Measurements from ENCODE around the gene VCP. TPM values are rescaled to one million over a fixed set of nuclear protein-coding genes. Genes with fewer than 3 reads are reported as not detected.

Gene VCP
- total RNA-seq, 4 donors from 2014 or later = 160 to 254 (median 186) TPM

DNA sequence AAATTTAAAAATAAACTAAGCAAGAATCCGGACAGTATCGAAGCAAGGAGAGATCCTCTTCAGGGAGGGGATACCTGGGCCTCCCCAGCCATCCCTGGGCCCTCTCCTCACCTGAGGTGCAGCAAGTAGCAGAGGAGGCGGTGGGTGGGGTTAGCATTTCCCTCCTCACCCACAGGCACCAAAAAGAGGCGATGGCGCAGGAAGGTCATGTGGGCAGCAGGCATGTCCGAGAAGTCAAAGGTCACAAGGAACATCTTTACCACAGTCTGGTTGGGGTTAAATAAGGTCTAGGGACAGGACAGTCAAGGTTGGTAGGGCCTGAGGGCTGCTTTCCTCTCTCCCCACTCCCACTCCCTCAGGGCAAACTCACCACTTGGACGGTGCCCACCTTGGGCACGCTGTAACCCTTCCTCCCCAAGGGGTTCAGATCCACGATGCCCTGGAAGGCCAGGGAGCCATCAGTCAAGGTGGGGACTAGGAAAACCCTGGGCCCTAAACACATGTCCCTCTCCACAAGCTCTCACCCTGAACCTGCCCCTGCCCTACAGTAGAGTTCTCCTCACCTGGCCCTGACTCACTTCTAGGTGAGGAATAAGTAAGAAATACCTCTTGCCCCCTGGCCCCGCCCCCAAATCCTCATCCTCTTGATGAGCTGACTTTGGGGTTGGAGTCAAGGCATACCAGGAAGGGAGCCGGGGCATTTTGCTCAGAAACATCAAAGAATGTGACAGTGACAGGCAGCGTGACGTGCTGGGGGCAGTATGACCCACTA lies 33.3 kb upstream of the VCP start:
- TF ChIP-seq POLR2A (IDR thresholded peaks at IDR 0.05) = no peak
- TF ChIP-seq, protein P1, sequence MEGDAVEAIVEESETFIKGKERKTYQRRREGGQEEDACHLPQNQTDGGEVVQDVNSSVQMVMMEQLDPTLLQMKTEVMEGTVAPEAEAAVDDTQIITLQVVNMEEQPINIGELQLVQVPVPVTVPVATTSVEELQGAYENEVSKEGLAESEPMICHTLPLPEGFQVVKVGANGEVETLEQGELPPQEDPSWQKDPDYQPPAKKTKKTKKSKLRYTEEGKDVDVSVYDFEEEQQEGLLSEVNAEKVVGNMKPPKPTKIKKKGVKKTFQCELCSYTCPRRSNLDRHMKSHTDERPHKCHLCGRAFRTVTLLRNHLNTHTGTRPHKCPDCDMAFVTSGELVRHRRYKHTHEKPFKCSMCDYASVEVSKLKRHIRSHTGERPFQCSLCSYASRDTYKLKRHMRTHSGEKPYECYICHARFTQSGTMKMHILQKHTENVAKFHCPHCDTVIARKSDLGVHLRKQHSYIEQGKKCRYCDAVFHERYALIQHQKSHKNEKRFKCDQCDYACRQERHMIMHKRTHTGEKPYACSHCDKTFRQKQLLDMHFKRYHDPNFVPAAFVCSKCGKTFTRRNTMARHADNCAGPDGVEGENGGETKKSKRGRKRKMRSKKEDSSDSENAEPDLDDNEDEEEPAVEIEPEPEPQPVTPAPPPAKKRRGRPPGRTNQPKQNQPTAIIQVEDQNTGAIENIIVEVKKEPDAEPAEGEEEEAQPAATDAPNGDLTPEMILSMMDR (IDR thresholded peaks at IDR 0.05) = no peak
- Histone ChIP-seq H3K4me1 (peaks cover 20 to 46% (median 31%) of the 10 kb centered on the region in 3 donors), H3K36me3 (peaks cover 22 to 61% (median 33%) of the 10 kb centered on the region in 3 donors), H3K4me3 (no peak overlapping the region), H3K27ac (no peak overlapping the region), H3K27me3 (no peaks in the 10 kb centered on the region), H3K9me3 (no peaks in the 10 kb centered on the region)
- intact Hi-C loops (cut with DNase I) = no loop called here
- WGBS, 2 donors = 89 to 92% methylated on average over 11 to 12 of the region's 13 CpGs
- DNase-seq = no peak

DNA sequence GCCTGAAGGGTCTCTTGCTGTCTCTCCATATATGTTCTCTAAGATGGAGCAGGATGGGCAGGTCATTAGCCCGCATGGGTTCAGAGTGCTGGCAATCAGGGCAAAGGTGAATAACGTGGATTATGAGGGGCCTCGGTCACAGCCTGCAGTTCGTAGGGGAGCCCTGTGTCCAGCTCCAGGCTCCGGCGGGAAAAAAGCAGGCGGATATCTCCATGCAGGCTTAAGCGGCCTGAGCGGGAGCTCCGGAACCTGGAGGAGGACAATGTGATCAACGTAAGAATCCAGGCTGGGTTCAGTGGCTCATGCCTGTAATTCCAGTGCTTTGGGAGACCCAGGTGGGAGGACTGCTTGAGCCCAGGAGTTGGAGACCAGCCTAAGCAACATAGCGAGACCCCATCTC lies 32.7 kb upstream of the VCP start:
- peaks cover 14 to 39% (median 25%) of the 10 kb centered on the region in 3 donors for H3K4me1 ChIP-seq
- H3K27ac ChIP-seq = no peak overlapping the region
- no peaks in the 10 kb centered on the region for H3K27me3 ChIP-seq
- no peak overlapping the region for H3K4me3 ChIP-seq
- intact Hi-C loops (cut with DNase I) = no loop called here
- DNase-seq = no peak
- peaks cover 22 to 67% (median 39%) of the 10 kb centered on the region in 3 donors for H3K36me3 ChIP-seq
- 88 to 89% methylated on average over 6 to 12 of the region's 12 CpGs for WGBS, 2 donors
- H3K9me3 ChIP-seq = no peaks in the 10 kb centered on the region
- TF ChIP-seq, protein P1 (IDR thresholded peaks at IDR 0.05) = no peak

DNA sequence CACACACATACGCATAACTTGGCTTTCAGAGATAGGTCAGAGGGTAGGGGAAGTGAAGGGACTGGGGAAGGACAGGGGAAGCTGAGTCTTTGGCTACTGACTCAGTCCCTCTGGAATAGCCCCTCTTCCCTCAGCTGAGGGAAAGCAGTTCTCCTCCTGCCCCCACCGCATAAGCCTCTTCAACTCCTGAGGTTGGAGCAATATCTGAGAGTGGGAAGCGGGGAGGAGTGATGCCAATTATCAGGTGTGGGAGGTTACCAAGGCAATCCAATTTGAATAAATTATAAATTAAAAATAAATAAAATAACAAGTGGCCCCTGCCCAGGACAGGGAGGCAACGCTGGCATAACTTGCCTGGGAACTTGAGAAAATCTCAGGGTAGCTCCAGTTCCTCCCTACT lies 32.2 kb upstream of the VCP start:
- peaks cover 10 to 34% (median 21%) of the 10 kb centered on the region in 3 donors for H3K4me1 ChIP-seq
- no peaks in the 10 kb centered on the region for H3K27me3 ChIP-seq
- H3K36me3 ChIP-seq = peaks cover 22 to 73% (median 45%) of the 10 kb centered on the region in 3 donors
- DNase-seq = no peak
- H3K4me3 ChIP-seq = no peak overlapping the region
- no peaks in the 10 kb centered on the region for H3K9me3 ChIP-seq
- 81 to 84% methylated on average over 3 to 4 of the region's 4 CpGs for WGBS, 2 donors
- no peak for TF ChIP-seq POLR2A (IDR thresholded peaks at IDR 0.05)
- TF ChIP-seq, protein P1 (IDR thresholded peaks at IDR 0.05) = no peak
- intact Hi-C loops (cut with DNase I) = no loop called here
- no peak overlapping the region for H3K27ac ChIP-seq

DNA sequence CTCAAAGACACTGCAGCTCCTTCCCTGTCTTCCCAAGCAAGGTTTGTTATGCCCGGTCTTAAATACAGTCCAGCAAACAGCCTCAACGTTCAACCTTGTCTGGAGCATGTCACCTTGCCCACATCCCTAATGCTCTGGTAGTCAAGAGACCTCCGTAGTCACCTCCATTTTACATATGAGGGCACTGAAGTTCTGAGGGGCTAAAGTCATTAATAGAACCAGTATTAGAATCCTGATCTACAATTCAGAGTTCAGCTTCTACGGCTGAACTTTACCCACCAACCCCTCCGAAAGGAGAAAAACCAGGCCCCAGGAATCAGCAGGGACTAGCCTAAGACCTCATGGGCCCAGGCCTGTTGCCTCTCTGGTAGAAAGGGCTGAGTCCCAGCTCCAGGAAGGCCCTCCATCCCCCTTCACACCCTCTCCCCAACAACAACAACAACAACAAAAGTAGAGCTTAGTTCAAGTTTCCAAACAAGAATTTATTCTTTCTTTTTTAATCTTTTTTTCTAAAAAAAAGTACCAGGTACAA lies 31.3 kb upstream of the VCP start:
- H3K9me3 ChIP-seq = no peaks in the 10 kb centered on the region
- intact Hi-C loops (cut with DNase I) = no loop called here
- peaks cover 10 to 28% (median 21%) of the 10 kb centered on the region in 3 donors for H3K4me1 ChIP-seq
- TF ChIP-seq, protein P1 (IDR thresholded peaks at IDR 0.05) = no peak
- no peak for TF ChIP-seq POLR2A (IDR thresholded peaks at IDR 0.05)
- H3K27ac ChIP-seq = peak overlapping the region; percentile 87 to 94 (median 90)
- WGBS, 2 donors = 32 to 33% methylated on average over 5 of the region's 5 CpGs
- H3K4me3 ChIP-seq = peak overlapping the region; percentile 62 to 87 (median 72)
- H3K36me3 ChIP-seq = peaks cover 22 to 77% (median 45%) of the 10 kb centered on the region in 3 donors
- no peak for DNase-seq
- H3K27me3 ChIP-seq = no peaks in the 10 kb centered on the region
